Activated CD8-positive, alpha-beta memory T cell treated with anti-CD3 and anti-CD28 coated beads, Interleukin-2, amount 10 ng/mL, durations not matched to agents 7 days and 5 days (primary cell): ENCODE data around the gene UGT1A6. TPM values are rescaled to one million over a fixed set of nuclear protein-coding genes. Genes with fewer than 3 reads are reported as not detected.

Source experiments
- ATAC-seq: fragments of 150-1000 bp; cut with Tn5 transposase; one replicate; pipeline ENCODE4 v1.10.0; 2021; ENCODE audit warnings: moderate library complexity
- CTCF ChIA-PET: fragments of 350-600 bp; sonication (Branson Sonifier 250); formaldehyde crosslinking; loops from one replicate; lab custom pipeline; 2021; ENCODE audit warnings: antibody characterized with exemption; lab: Charles Lee
- DNase-seq: peaks from one replicate; pipeline ENCODE4 v3.0.0-alpha.2; 2020
- H3K27ac Mint-ChIP-seq: one replicate; pipeline ENCODE4 v1.8.0; 2021; ENCODE audit warnings: mild to moderate bottlenecking, mixed read lengths
- H3K27me3 Mint-ChIP-seq: one replicate; pipeline ENCODE4 v1.8.0; 2021; ENCODE audit warnings: mixed read lengths
- H3K36me3 Mint-ChIP-seq: one replicate; pipeline ENCODE4 v1.8.0; 2021; ENCODE audit warnings: mild to moderate bottlenecking, mixed read lengths
- H3K4me1 Mint-ChIP-seq: one replicate; pipeline ENCODE4 v1.8.0; 2021; ENCODE audit warnings: mixed read lengths
- H3K4me3 Mint-ChIP-seq: one replicate; pipeline ENCODE4 v1.8.0; 2021; ENCODE audit warnings: mild to moderate bottlenecking, moderate library complexity, mixed read lengths
- H3K9me3 Mint-ChIP-seq: one replicate; pipeline ENCODE4 v1.8.0; 2022; ENCODE audit warnings: low read depth, mixed read lengths
- total RNA-seq, 2 experiments: library from RNA; stranded (reverse); gene quantifications; one replicate each; pipeline ENCODE4 v1.2.3, GENCODE V29; 2021

UGT1A6 gene
- total RNA-seq, 2 experiments from 2014 or later, result not detected

DNA sequence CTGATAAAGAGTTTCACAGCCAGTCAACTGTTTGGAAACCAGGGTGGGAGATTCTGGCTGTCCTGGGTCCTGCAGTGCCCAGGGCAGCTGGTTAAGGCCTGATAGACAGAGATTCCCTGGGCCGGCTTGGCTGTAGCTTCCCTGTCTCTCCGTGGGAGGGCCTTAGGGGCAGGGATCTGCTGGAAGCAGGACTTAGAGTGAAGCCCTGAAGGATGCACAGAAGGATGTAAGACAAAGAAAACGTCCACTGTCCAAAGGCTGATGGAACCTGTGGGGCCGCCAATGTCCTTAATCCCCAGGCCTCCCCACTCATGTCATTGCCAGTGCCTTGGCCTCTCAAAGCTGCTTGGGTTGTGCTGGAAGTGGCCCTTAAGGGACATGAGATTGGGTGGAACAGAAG, 118.4 kb downstream of the UGT1A6 start:
- no peak for ATAC-seq
- CTCF ChIA-PET, result no interaction called here

DNA sequence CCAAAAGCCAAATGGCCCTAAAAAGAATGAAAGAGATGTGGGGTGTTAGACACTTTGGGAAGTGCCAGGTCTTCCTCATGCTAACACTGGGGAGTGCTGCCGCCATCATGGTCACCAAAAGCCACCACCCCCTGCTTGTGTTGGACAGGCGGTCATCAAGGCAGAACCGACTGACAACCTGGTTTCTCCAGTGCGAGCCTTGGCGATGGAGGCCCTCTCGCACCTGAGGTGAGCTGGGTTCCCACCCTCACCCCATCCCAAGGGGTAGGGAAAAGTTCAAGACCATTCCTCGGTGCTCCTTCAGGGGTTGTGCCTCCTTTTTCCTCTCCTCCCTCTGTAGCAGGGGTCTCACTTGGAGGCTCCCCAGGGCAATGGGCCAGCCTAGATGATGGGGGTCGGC, 119.0 kb downstream of the UGT1A6 start:
- DNase-seq (no peak), ATAC-seq (no peak)
- H3K27ac Mint-ChIP-seq, result no peak overlapping the region
- H3K36me3 Mint-ChIP-seq, result no peaks in the 10 kb centered on the region
- no peaks in the 10 kb centered on the region for H3K9me3 Mint-ChIP-seq
- H3K4me3 Mint-ChIP-seq, result no peak overlapping the region
- CTCF ChIA-PET, result no interaction called here
- peaks cover 36% of the 10 kb centered on the region for H3K27me3 Mint-ChIP-seq
- H3K4me1 Mint-ChIP-seq, result no peaks in the 10 kb centered on the region

More for the DNA sequence above, 118.4 kb downstream of the UGT1A6 start:
- Mint-ChIP-seq H3K4me3 (no peak overlapping the region), H3K27ac (no peak overlapping the region), H3K27me3 (peaks cover 35% of the 10 kb centered on the region), H3K9me3 (no peaks in the 10 kb centered on the region), H3K36me3 (no peaks in the 10 kb centered on the region), H3K4me1 (no peaks in the 10 kb centered on the region)
- no peak for DNase-seq

DNA sequence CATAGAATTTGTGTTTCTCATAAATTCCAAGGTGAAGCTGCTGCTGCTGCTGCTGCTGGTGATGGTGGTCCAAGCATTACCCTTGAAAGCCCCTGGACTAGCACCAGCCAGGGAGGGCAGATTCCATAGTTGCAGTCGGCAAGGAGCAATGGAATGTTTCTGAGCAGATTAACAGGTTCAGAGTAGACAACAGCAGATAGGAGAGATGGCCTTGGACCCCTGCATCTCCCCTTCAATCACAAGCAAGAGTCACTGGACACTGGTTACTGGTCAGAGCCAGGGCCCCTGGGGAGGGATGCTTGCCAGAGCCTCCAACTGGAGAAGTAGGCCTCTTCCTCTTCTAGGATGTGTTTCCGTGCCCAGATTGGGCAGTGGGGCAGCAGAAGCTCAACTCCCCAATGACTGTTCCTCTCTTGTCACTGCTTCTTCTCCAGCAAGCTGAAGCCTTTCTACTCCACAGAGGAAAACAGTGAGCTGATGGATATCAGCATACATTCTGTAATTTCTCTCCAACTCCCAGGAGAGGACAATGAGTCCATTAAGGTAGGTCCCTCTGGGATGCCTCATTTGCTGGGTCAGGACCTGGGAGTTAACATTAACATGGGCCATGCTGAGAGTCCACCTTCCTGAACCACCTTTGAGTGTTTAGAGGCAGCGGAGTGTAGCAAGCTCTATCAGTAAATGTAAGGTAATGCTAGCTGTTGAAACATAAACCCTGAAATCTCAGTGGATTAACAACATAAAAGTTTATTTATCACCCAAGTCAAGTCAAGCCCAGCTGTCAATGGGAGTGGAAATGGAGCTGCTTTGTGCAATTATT, 120.8 kb downstream of the UGT1A6 start:
- H3K36me3 Mint-ChIP-seq, result no peaks in the 10 kb centered on the region
- no peaks in the 10 kb centered on the region for H3K9me3 Mint-ChIP-seq
- no peaks in the 10 kb centered on the region for H3K4me1 Mint-ChIP-seq
- peaks cover 32% of the 10 kb centered on the region for H3K27me3 Mint-ChIP-seq
- CTCF ChIA-PET, result no interaction called here
- no peak for DNase-seq
- no peak overlapping the region for H3K4me3 Mint-ChIP-seq
- ATAC-seq, result no peak
- H3K27ac Mint-ChIP-seq, result no peak overlapping the region

DNA sequence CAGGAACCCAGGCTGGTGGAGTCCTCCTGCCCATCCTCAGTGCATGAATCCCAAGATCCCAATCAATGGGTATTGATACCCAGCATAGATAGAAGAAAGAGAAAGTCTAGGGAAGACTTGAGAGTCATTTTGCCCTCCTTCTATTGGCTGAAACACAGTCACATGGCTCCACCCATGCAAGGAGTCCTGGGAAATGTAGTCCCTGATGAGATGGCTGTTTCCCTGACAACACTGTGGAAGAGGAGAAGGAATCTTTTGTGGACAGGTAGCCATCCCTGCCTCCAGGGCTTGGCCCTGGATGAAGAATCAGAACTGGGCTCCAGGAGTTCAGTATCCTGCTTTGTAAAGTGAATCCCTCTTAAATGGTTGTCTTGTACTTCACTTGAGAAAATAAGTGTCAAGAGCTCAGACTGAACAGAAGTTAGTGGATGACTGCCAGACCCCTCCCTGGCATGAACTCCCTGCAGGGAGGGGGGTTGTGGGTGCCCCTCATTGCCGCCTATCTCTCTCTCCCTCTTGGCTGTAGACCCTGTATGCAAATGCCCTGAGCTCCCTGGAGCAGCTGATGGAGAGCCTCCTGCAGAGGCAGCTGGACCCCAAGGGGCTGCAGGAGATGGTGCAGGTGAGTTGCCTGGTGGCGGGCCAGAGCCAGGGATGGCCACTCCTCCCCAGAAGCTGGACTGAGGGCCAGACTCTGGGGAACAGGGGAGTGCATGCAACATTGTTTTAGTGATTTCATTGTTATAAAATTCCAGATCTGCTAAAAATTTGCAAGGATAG, 121.6 kb downstream of the UGT1A6 start:
- peaks cover 30% of the 10 kb centered on the region for H3K27me3 Mint-ChIP-seq
- DNase-seq (no peak), ATAC-seq (no peak)
- H3K9me3 Mint-ChIP-seq, result no peaks in the 10 kb centered on the region
- CTCF ChIA-PET, result no interaction called here
- H3K4me1 Mint-ChIP-seq, result no peaks in the 10 kb centered on the region
- no peaks in the 10 kb centered on the region for H3K36me3 Mint-ChIP-seq
- no peak overlapping the region for H3K27ac Mint-ChIP-seq
- H3K4me3 Mint-ChIP-seq, result no peak overlapping the region

DNA sequence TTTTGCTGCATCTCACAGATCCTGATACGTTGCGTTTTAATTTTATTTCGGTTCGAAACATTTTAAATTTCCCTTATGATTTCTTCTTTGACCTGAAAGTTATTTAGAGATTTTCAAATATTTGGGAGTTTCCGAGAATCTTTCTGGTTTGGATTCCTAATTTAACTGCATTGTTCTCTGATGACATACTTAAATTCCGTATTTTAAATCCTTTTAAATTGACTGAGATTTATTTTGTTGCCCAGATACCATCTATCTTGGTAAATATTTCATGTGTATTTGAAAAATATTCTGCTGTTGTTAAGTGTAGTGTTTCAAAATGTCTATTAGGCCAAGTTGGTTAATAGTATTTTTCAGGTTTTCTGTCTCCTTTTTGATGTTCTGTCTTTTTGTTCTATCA, 123.2 kb downstream of the UGT1A6 start:
- Mint-ChIP-seq H3K4me3 (no peak overlapping the region), H3K9me3 (no peaks in the 10 kb centered on the region), H3K27ac (no peak overlapping the region), H3K27me3 (peaks cover 22% of the 10 kb centered on the region), H3K4me1 (no peaks in the 10 kb centered on the region), H3K36me3 (no peaks in the 10 kb centered on the region)
- ATAC-seq (no peak), DNase-seq (no peak)
- CTCF ChIA-PET, result no interaction called here

DNA sequence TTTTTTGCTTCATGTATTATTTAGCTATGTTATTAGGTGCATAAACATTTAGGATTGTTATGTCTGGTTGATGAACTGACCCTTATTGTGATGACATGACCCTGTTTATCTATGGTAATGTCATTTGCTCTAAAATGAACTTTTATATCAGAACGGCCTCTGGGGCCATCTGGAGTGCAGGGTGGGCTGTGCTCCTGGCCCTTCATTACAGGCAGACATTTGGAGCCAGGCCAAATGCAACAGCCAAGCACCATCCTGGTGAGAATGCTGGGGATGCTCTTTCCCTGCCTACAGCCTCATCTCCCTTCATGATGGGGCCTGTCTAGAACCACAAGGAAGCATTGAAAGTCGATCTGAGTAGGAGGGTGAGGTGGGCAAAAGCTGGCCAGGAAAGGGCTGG, 123.6 kb downstream of the UGT1A6 start:
- Mint-ChIP-seq H3K9me3 (no peaks in the 10 kb centered on the region), H3K4me1 (no peaks in the 10 kb centered on the region), H3K27me3 (peaks cover 21% of the 10 kb centered on the region), H3K36me3 (no peaks in the 10 kb centered on the region), H3K4me3 (no peak overlapping the region), H3K27ac (no peak overlapping the region)
- ATAC-seq (no peak), DNase-seq (no peak)
- CTCF ChIA-PET, result no interaction called here

DNA sequence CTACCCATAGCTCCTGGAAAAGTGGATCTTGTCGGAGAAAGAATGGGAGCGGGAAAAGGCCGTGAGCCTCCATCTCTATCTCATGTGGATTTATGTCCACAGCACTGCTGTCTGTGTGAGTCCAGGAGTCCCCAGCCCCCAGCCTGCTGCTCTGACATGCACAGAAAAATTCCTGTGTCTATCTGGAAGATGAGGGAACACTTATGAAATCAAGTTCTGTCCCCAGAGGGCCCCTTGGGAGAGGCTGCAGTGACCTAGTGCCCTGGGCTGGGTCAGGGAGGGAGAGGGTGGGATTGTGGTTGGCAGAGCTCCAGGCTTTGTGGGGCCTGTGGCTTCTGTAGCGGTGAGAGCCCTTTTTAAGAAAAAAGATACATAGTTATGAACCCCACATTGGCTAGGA, 124.1 kb downstream of the UGT1A6 start:
- no peaks in the 10 kb centered on the region for H3K9me3 Mint-ChIP-seq
- H3K27me3 Mint-ChIP-seq, result peaks cover 21% of the 10 kb centered on the region
- CTCF ChIA-PET, result no interaction called here
- DNase-seq (no peak), ATAC-seq (no peak)
- no peaks in the 10 kb centered on the region for H3K36me3 Mint-ChIP-seq
- no peak overlapping the region for H3K27ac Mint-ChIP-seq
- no peaks in the 10 kb centered on the region for H3K4me1 Mint-ChIP-seq
- H3K4me3 Mint-ChIP-seq, result no peak overlapping the region

DNA sequence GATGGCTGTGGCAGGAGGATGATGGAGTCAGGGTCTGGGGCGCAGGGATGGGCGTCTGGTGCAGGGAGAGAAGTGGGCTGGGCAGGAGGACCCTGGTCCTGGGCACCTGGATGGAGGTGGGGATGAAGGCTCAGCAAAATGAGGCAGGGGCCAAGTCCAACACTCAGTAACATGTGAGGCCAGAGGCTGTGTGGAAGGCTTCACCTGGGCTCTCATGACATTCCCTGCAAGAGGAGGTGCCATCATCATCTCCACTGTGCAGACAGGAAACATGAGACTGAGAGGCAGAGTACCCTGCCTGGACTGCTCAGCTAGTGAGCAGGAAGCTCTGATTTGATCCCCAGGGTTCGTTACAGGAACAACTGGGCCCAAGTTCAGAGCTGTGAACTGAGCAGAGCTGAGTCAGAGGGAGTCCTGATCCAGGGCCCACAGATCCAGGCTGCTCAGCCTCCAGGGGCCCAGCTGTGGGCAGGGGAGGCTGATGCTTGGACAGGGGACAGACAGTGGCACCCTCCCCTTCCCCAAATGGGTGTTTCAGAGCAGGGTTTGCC, 124.7 kb downstream of the UGT1A6 start:
- no peak for ATAC-seq
- Mint-ChIP-seq H3K36me3 (no peaks in the 10 kb centered on the region), H3K4me3 (no peak overlapping the region), H3K27me3 (peaks cover 21% of the 10 kb centered on the region), H3K4me1 (no peaks in the 10 kb centered on the region), H3K27ac (no peak overlapping the region), H3K9me3 (no peaks in the 10 kb centered on the region)
- CTCF ChIA-PET, result no interaction called here
- DNase-seq, result no peak

DNA sequence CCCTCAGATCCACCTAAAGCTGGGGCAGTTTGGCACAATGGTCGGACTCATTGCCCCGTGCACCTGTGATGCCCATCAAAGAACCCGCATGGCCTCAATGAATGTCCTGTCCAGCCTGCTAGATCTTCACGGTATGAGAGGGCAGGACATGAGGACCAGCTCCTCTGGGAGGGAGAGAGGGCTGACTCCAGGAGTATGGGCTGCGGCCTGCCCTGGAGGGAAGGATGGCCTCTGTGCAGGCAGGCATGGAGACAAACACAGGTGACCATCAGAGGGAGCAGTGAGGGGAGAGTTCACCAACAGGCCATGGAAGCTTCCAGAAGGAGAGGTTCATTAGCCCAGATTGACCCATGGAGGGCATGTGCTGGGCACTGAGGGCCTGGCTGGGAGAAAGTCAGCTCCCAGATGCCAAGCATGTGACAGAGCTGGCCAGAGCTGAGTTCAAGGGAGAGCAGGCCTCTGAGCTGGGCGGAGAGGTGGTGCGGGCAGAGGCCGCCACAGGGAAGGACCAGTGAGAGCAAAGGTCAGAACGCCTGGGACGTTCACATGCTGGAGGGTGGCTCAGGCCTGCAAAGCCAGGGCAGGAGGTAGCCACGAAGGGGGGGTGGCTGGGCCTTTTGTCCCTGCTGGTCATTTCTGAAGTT, 125.4 kb downstream of the UGT1A6 start:
- no peaks in the 10 kb centered on the region for H3K9me3 Mint-ChIP-seq
- no peak overlapping the region for H3K4me3 Mint-ChIP-seq
- DNase-seq, result no peak
- ATAC-seq, result no peak
- no peaks in the 10 kb centered on the region for H3K36me3 Mint-ChIP-seq
- no peak overlapping the region for H3K27ac Mint-ChIP-seq
- peaks cover 21% of the 10 kb centered on the region for H3K27me3 Mint-ChIP-seq
- no peaks in the 10 kb centered on the region for H3K4me1 Mint-ChIP-seq
- CTCF ChIA-PET, result no interaction called here

DNA sequence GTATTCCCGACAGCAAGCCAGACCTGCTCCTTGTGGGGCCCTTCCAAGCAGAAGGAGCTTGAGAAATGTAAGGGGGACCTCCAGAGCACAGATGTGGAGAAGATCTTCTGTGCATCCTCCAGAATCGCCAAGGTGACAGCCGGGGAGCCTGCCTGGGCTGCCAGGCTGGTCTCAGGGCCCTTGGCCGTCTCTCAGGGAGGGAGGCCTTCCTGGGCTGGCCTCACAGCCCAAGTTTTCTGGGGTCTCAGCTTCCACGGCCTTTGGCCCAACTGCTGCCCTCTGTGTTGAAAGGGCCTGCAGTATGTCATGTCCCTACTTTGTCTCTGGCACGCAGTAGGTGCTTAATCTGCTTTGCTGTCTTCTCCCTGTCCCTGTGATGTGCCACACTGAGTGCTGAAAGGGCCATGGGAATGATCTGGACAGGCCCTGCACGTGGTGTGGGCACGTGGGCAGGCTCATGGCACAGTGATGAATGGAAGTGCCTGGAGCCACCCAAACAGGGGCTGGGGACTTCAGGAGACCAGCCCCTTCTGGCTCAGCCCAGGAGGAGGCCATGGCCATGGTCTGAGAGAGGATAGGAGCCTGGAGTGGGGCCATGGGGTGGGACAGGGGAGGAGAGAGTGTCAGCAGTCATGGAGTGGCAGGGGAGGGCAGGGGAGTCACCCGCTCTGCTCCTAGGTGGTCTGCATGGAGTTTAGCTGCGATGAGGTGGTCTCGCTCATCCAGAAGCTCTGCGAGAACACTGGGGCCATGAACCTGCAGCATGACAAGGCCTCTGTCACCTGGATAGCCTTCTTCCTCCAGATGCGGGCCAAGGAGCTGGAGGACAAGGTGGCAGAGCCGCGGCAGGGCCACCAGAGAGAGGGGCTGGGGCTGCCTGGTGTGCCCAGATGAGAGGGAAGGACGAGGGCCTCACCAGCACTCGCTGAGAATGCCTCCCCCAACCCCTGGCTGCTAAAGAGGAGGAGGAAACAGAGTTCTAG, 126.2 kb downstream of the UGT1A6 start:
- Mint-ChIP-seq H3K9me3 (no peaks in the 10 kb centered on the region), H3K36me3 (no peaks in the 10 kb centered on the region), H3K27me3 (peaks cover 16% of the 10 kb centered on the region), H3K4me3 (no peak overlapping the region), H3K4me1 (no peaks in the 10 kb centered on the region), H3K27ac (no peak overlapping the region)
- CTCF ChIA-PET, result no interaction called here
- no peak for ATAC-seq
- DNase-seq, result no peak

DNA sequence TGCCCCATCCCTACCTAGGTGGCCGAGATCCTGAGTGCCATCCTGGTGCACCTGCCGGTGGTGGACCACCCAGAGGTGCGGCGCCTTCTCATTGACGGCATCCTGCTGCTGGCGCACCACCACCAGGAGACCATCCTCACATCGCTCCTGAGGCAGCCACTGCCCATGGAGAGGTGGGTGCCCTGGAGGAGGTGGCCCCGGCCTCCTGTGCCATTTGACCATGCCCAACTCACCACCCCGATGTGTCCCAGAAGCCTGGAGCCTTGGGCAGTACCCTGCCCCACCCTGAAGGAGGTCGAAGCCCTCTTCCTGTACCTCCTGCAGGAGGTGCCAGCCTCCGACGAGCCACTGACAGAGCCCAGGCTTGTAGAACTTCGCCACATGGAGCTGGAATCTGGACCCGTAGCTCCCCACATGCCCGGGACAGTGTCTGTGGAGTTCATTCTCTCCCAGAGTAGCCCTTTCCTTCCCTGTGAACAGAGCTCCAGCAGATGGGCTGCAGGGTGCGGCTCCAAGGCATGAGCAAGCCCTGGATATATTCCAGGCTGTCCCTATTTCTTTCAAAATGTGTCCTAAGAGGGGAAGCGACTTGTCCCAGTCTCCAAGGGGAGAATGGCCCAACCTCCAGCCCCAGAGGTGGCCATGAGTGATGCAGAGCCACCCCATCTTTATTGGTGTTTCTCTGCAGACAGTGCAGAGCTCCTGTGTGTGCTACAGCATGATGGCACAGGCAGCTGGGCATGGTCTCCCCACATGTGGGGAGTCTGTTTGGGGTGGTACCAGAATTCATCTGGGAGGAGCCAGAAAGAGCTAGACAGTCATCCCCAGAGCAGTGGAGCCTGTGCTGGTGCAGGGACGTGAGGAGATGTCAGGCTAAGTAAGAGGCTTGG, 127.4 kb downstream of the UGT1A6 start:
- H3K4me1 Mint-ChIP-seq, result no peaks in the 10 kb centered on the region
- H3K36me3 Mint-ChIP-seq, result no peaks in the 10 kb centered on the region
- no peak for ATAC-seq
- CTCF ChIA-PET, result no interaction called here
- no peak for DNase-seq
- no peak overlapping the region for H3K4me3 Mint-ChIP-seq
- no peak overlapping the region for H3K27ac Mint-ChIP-seq
- peaks cover 13% of the 10 kb centered on the region for H3K27me3 Mint-ChIP-seq
- no peaks in the 10 kb centered on the region for H3K9me3 Mint-ChIP-seq

DNA sequence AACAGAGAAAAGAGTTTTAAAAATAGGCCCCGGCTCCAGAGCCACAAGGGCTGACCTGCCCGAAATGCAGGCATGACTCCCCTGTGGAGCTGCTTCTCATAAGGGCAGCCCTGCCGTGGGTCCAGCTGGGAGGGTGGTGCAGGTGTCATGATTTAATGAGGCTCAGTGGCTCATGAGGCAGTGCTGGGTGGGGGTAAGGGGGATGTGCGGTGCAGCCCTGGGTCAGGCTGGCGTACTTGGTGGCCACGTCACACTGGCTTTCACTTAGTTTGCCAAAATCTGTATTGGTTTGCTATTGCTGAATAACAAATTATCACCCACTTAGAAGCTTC, 128.1 kb downstream of the UGT1A6 start:
- Mint-ChIP-seq H3K27ac (no peak overlapping the region), H3K27me3 (peaks cover 14% of the 10 kb centered on the region), H3K4me3 (no peak overlapping the region), H3K36me3 (no peaks in the 10 kb centered on the region), H3K4me1 (no peaks in the 10 kb centered on the region), H3K9me3 (no peaks in the 10 kb centered on the region)
- ATAC-seq, result no peak
- CTCF ChIA-PET, result no interaction called here
- DNase-seq, result no peak
